Neural cell (in vitro differentiated cells): ENCODE data around the gene MACO1. TPM values are rescaled to one million over a fixed set of nuclear protein-coding genes. Genes with fewer than 3 reads are reported as not detected.
"Not testable (repeated sequence)": the region's sequence is repeated elsewhere in the genome, so short reads cannot be mapped to it uniquely, and the experiment has no call there.

Experiments used
- H2AFZ ChIP-seq: fragments of 200-600, 300-800 bp; sonication (generic), shearing (Covaris generic); 2 replicates; pipeline ENCODE4 v1.6.0; 2014; ENCODE audit warnings: low read depth, mild to moderate bottlenecking, antibody characterized with exemption, low read length, moderate library complexity
- H3F3A ChIP-seq: fragments of 200-600 bp; shearing (Covaris generic); 2 replicates; pipeline ENCODE4 v1.6.1; 2016; ENCODE audit warnings: mild to moderate bottlenecking, moderate library complexity, mixed read lengths, antibody characterized with exemption, low read length; ENCODE audit not compliant: insufficient read depth, poor library complexity, severe bottlenecking
- H3K27ac ChIP-seq: fragments of 200-600, 300-800 bp; sonication (generic), shearing (Covaris generic); 2 replicates; pipeline ENCODE4 v1.5.1; 2014; ENCODE audit warnings: mild to moderate bottlenecking, low read length, moderate library complexity
- H3K27me3 ChIP-seq: fragments of 300-800, 200-600 bp; sonication (generic), shearing (Covaris generic); 2 replicates; pipeline ENCODE4 v1.6.0; 2014; ENCODE audit warnings: mild to moderate bottlenecking, low read depth, low read length, moderate library complexity; ENCODE audit not compliant: insufficient read depth
- H3K36me3 ChIP-seq: fragments of 300-800, 200-600 bp; sonication (generic), shearing (Covaris generic); 2 replicates; pipeline ENCODE4 v1.5.1; 2014; ENCODE audit warnings: mild to moderate bottlenecking, antibody characterized with exemption, low read length, moderate library complexity; ENCODE audit not compliant: insufficient read depth
- H3K4me2 ChIP-seq: fragments of 300-800, 200-600 bp; sonication (generic), shearing (Covaris generic); 2 replicates; pipeline ENCODE4 v1.6.0; 2014; ENCODE audit warnings: mild to moderate bottlenecking, low read length
- H3K4me3 ChIP-seq: fragments of 300-800, 200-600 bp; sonication (generic), shearing (Covaris generic); 2 replicates; pipeline ENCODE4 v1.5.1; 2014; ENCODE audit warnings: mild to moderate bottlenecking, low read length, moderate library complexity
- H3K79me2 ChIP-seq: fragments of 200-600 bp; shearing (Covaris generic); replicated peaks from 2 replicates; pipeline ENCODE4 v1.6.0; 2014; ENCODE audit warnings: mild to moderate bottlenecking, low read length, moderate library complexity; ENCODE audit not compliant: insufficient read depth
- H3K9ac ChIP-seq: fragments of 300-800, 200-600 bp; sonication (generic), shearing (Covaris generic); 2 replicates; pipeline ENCODE4 v1.6.1; 2016; ENCODE audit warnings: mild to moderate bottlenecking, low read length, mixed read lengths
- H3K9me2 ChIP-seq: fragments of 200-600 bp; shearing (Covaris generic); 2 replicates; pipeline ENCODE4 v1.6.1; 2016; ENCODE audit warnings: mild to moderate bottlenecking, low read length, mixed read lengths; ENCODE audit not compliant: insufficient read depth
- H3K9me3 ChIP-seq: fragments of 200-600, 300-800 bp; sonication (generic), shearing (Covaris generic); 2 replicates; pipeline ENCODE4 v1.6.1; 2016; ENCODE audit warnings: mild to moderate bottlenecking, mixed run types, low read length, moderate library complexity, mixed read lengths
- H4K20me1 ChIP-seq: fragments of 200-600 bp; shearing (Covaris generic); 2 replicates; pipeline ENCODE4 v1.6.1; 2016; ENCODE audit warnings: mild to moderate bottlenecking, mixed run types; ENCODE audit not compliant: insufficient read depth
- EP300 ChIP-seq: fragments of 450-650 bp; conservative IDR thresholded peaks from 2 replicates; pipeline ENCODE4 v1.6.1; 2014; ENCODE audit warnings: antibody characterized with exemption, mild to moderate bottlenecking, moderate library complexity; ENCODE audit not compliant: poor library complexity, severe bottlenecking
- MXI1 ChIP-seq: fragments of 450-650 bp; conservative IDR thresholded peaks from 2 replicates; pipeline ENCODE4 v1.6.1; 2014; ENCODE audit warnings: antibody characterized with exemption, mild to moderate bottlenecking; ENCODE audit not compliant: poor library complexity, severe bottlenecking
- POLR2AphosphoS5 ChIP-seq: IDR thresholded peaks from 2 replicates; pipeline ENCODE4 v1.6.1; 2012
- SMC3 ChIP-seq: fragments of 450-650 bp; conservative IDR thresholded peaks from 2 replicates; pipeline ENCODE4 v1.6.1; 2014; ENCODE audit warnings: antibody characterized with exemption, mild to moderate bottlenecking, moderate library complexity; ENCODE audit not compliant: poor library complexity
- polyA plus RNA-seq: library from polyadenylated mRNA; depleted of rRNA; stranded (reverse); fragments of >200 nt; gene quantifications from 2 replicates; pipeline ENCODE4 v1.2.3, GENCODE V29; 2014
- TF ChIP-seq, protein P1 (sequence below): IDR thresholded peaks from 2 replicates; pipeline ENCODE4 v1.6.1; 2012; ENCODE audit warnings: borderline replicate concordance

The MACO1 gene
- polyA plus RNA-seq, 1 donor from 2014 or later: 56.6 TPM

DNA sequence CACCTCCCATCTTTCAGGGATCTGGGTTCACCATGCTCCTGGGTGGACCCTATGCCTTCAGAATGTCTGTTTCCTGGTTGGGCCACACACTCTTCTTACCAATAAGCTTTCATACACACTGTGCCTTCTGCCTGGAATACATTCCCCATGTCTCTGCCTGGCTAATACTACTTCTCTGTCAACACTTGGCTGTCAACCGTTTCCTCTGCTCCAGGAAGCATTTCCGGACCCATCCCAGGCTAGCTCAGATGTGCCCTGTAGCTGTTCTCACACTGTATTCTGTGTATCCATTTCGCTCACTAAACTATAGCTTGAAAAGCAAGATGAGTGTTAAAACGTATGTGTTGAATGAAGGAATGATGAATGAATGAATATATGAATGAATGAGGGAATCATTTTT lies 43.6 kb upstream of the MACO1 start:
- H2AFZ ChIP-seq, H3K9me2 ChIP-seq, H4K20me1 ChIP-seq, H3K79me2 ChIP-seq, H3K27me3 ChIP-seq, H3K4me2 ChIP-seq, H3K36me3 ChIP-seq, H3K9ac ChIP-seq, H3F3A ChIP-seq, H3K4me3 ChIP-seq, H3K9me3 ChIP-seq, H3K27ac ChIP-seq: not testable (repeated sequence)

DNA sequence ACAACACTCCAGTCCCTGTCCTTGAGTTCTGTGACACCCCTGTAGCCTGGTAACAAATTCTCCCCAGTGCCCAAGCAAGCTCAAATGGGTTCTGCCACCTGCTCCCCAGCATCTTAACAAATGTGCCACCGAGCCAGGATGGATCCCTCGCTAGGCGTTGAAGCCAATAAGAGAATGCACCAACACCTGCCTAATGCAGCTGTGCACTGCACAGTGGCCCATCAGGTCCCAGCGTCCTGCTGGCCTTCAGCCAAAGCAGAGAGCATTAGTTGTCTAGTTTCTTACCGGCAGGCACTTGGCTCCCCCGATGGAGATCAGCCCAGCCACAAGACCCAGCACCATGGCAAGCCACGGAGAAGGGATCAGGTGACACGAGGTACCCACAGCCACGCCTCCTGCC lies 42.0 kb upstream of the MACO1 start:
- not testable (repeated sequence) for H3K4me3 ChIP-seq

DNA sequence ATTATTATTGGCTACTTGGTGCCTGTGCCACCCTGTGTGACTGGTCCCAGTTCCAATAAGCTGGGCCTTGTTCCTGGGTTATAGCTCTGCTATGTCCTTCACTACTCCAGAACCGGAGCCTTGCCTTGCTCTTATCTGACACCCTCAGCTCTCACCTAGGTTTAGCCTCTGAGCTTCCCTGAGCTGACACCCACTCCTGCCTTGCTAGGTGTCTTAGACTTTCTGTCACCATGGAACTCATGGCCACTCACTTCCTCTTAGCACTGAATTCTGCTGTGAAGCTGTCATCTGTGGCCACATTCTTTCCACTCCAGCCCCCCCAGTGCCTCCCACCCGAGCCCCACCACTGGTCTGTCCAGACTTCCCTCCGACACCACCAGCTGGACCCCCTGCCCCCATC lies 41.0 kb upstream of the MACO1 start:
- not testable (repeated sequence) for H3K9me2 ChIP-seq, H3F3A ChIP-seq, H3K9ac ChIP-seq, H3K27me3 ChIP-seq, H3K27ac ChIP-seq, H3K4me3 ChIP-seq, H3K9me3 ChIP-seq, H4K20me1 ChIP-seq, H2AFZ ChIP-seq, H3K4me2 ChIP-seq, H3K79me2 ChIP-seq, H3K36me3 ChIP-seq

More for the DNA sequence above, 42.0 kb upstream of the MACO1 start:
- not testable (repeated sequence) for H4K20me1 ChIP-seq, H3K79me2 ChIP-seq, H3K9me3 ChIP-seq, H3K36me3 ChIP-seq, H3K27me3 ChIP-seq, H2AFZ ChIP-seq, H3K9ac ChIP-seq, H3K9me2 ChIP-seq, H3K27ac ChIP-seq, H3F3A ChIP-seq, H3K4me2 ChIP-seq

DNA sequence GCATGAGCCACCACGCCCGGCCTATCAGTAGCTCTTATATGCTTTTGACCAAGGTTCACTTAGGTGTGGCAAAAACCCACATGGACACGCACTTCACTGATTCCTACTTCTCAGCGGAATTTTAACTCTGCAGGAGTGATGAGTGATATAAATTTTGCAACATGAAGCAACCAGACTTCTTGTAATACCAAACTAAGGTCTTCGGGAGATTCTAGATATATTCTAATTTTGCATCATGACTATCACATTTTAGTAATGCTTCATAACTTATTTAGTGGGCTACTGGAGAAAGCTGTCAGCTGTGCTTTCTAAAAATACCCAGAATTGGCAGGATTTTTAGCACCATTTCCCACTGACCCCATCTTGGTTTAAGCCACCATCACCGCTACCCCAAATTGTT lies 37.9 kb upstream of the MACO1 start:
- H3K4me2 ChIP-seq: no peak overlapping the region

DNA sequence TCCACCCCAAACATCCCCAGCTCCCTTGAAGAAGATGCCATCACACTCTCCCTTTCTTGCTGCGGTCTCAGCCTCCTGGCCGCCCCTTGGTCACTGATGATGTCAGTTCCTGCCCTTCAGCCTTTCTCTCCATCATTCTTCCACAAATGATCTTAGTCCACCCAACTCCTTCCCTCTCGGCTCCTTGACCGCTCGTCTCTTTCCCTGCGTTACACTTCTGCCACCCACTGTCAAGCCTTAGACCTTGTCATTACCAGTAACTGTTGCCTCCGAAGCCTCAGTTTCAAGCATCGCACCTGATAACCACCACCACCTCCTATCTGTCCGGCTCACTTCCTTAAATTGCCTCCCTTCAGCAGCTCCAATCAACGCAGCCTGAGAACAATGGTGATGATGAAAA lies 33.1 kb upstream of the MACO1 start:
- H2AFZ ChIP-seq: not testable (repeated sequence)

More for the DNA sequence above, 37.9 kb upstream of the MACO1 start:
- Histone ChIP-seq H3K4me3 (no peak overlapping the region), H2AFZ (no peak overlapping the region), H3F3A (no peaks in the 10 kb centered on the region), H3K27ac (no peak overlapping the region), H3K36me3 (no peaks in the 10 kb centered on the region), H3K27me3 (no peaks in the 10 kb centered on the region), H3K9ac (no peak overlapping the region), H4K20me1 (no peaks in the 10 kb centered on the region), H3K9me2 (no peaks in the 10 kb centered on the region), H3K79me2 (no peaks in the 10 kb centered on the region), H3K9me3 (no peaks in the 10 kb centered on the region)
- TF ChIP-seq POLR2AphosphoS5 (no peak), MXI1 (no peak), EP300 (no peak), SMC3 (no peak)
- TF ChIP-seq, protein P1, sequence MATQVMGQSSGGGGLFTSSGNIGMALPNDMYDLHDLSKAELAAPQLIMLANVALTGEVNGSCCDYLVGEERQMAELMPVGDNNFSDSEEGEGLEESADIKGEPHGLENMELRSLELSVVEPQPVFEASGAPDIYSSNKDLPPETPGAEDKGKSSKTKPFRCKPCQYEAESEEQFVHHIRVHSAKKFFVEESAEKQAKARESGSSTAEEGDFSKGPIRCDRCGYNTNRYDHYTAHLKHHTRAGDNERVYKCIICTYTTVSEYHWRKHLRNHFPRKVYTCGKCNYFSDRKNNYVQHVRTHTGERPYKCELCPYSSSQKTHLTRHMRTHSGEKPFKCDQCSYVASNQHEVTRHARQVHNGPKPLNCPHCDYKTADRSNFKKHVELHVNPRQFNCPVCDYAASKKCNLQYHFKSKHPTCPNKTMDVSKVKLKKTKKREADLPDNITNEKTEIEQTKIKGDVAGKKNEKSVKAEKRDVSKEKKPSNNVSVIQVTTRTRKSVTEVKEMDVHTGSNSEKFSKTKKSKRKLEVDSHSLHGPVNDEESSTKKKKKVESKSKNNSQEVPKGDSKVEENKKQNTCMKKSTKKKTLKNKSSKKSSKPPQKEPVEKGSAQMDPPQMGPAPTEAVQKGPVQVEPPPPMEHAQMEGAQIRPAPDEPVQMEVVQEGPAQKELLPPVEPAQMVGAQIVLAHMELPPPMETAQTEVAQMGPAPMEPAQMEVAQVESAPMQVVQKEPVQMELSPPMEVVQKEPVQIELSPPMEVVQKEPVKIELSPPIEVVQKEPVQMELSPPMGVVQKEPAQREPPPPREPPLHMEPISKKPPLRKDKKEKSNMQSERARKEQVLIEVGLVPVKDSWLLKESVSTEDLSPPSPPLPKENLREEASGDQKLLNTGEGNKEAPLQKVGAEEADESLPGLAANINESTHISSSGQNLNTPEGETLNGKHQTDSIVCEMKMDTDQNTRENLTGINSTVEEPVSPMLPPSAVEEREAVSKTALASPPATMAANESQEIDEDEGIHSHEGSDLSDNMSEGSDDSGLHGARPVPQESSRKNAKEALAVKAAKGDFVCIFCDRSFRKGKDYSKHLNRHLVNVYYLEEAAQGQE: no peak

DNA sequence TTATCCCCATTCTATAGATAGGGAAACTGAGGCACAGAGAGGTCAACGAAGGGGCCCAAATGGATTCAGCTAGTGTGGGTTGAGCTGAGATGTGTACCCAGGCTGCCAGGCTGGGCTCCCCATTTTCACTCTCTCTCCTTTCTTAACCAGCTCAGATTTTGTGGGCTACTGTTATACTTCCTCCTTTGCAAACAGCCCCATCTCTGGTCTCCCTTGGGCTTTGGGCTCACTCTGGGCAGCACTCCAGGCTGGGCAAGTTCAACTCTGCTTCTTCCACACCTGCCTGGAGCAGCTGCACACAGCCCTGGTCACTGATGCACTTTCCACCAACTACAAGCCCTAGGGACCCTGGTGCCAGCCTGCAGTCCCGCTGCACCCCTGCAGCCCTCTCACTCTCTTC lies 32.6 kb upstream of the MACO1 start:
- H3K9me3 ChIP-seq, H3K9ac ChIP-seq, H3K9me2 ChIP-seq, H3K36me3 ChIP-seq, H3K4me3 ChIP-seq, H3F3A ChIP-seq, H3K27me3 ChIP-seq, H3K27ac ChIP-seq, H3K79me2 ChIP-seq, H3K4me2 ChIP-seq, H2AFZ ChIP-seq, H4K20me1 ChIP-seq: not testable (repeated sequence)

More for the DNA sequence above, 33.1 kb upstream of the MACO1 start:
- H3K36me3 ChIP-seq, H3K27ac ChIP-seq, H4K20me1 ChIP-seq, H3K4me3 ChIP-seq, H3K9me2 ChIP-seq, H3K9ac ChIP-seq, H3K4me2 ChIP-seq, H3K9me3 ChIP-seq, H3F3A ChIP-seq, H3K79me2 ChIP-seq, H3K27me3 ChIP-seq: not testable (repeated sequence)
